Measurements from ENCODE around the gene RTN1. TPM values are rescaled to one million over a fixed set of nuclear protein-coding genes. Genes with fewer than 3 reads are reported as not detected.

RTN1 gene
- polyA plus RNA-seq, 1 donor from 2014 or later, result 1,138 TPM

DNA sequence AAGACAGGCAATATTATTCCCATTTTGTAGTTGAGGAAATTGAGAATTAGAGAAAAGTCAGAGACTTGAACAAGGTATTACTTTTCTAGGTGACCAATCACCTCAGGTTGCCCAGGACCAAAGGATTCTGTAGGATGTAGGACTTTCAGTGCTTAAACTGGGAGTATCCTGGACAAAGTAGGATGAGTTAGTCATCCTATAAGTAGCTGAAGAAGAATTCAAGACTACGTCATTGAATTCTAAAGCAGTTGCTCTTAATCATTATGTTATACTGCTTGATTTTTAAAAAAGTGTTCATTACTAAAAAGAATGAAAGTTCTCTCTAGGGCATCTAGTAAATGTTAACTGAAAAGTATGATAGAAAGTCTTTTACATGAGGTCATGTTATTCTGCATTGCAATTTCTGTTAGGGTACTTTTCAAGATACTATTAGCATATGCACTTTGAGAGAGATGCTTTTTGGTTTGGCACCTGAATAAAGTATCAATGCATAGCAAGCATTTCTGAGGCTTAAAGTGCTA is 101.7 kb downstream of the RTN1 start:
- H3F3A ChIP-seq (ENCODE audit: insufficient read depth, low read length, poor library complexity, severe bottlenecking), result no peaks in the 10 kb centered on the region
- no peaks in the 10 kb centered on the region for H3K9me3 ChIP-seq (ENCODE audit: low read length)
- no peaks in the 10 kb centered on the region for H3K9me2 ChIP-seq (ENCODE audit: insufficient read depth, low read length)
- no peak overlapping the region for H3K9ac ChIP-seq (ENCODE audit: low read length)
- H3K4me2 ChIP-seq (ENCODE audit: low read length), result no peak overlapping the region
- no peak overlapping the region for H2AFZ ChIP-seq (ENCODE audit: low read depth, low read length)
- H3K4me3 ChIP-seq (ENCODE audit: low read length), result no peak overlapping the region
- no peaks in the 10 kb centered on the region for H3K27me3 ChIP-seq (ENCODE audit: insufficient read depth, low read depth, low read length)
- no peaks in the 10 kb centered on the region for H4K20me1 ChIP-seq (ENCODE audit: insufficient read depth)
- H3K27ac ChIP-seq (ENCODE audit: low read length), result no peak overlapping the region
- H3K36me3 ChIP-seq (ENCODE audit: insufficient read depth, low read length), result no peaks in the 10 kb centered on the region
- H3K79me2 ChIP-seq (replicated peaks; ENCODE audit: insufficient read depth, low read length), result no peaks in the 10 kb centered on the region
- TF ChIP-seq EZH2 (IDR thresholded peaks at IDR 0.05; ENCODE audit: borderline replicate concordance, insufficient read depth, low read length, poor library complexity, severe bottlenecking) (no peak), TAF1 (IDR thresholded peaks at IDR 0.05; ENCODE audit: low read depth) (no peak), SMC3 (conservative IDR thresholded peaks at IDR 0.05; ENCODE audit: poor library complexity) (no peak), RAD21 (conservative IDR thresholded peaks at IDR 0.05) (no peak), POLR2AphosphoS5 (IDR thresholded peaks at IDR 0.05) (no peak), MXI1 (conservative IDR thresholded peaks at IDR 0.05; ENCODE audit: poor library complexity, severe bottlenecking) (no peak), EP300 (conservative IDR thresholded peaks at IDR 0.05; ENCODE audit: poor library complexity, severe bottlenecking) (no peak)
- TF ChIP-seq, protein P1, sequence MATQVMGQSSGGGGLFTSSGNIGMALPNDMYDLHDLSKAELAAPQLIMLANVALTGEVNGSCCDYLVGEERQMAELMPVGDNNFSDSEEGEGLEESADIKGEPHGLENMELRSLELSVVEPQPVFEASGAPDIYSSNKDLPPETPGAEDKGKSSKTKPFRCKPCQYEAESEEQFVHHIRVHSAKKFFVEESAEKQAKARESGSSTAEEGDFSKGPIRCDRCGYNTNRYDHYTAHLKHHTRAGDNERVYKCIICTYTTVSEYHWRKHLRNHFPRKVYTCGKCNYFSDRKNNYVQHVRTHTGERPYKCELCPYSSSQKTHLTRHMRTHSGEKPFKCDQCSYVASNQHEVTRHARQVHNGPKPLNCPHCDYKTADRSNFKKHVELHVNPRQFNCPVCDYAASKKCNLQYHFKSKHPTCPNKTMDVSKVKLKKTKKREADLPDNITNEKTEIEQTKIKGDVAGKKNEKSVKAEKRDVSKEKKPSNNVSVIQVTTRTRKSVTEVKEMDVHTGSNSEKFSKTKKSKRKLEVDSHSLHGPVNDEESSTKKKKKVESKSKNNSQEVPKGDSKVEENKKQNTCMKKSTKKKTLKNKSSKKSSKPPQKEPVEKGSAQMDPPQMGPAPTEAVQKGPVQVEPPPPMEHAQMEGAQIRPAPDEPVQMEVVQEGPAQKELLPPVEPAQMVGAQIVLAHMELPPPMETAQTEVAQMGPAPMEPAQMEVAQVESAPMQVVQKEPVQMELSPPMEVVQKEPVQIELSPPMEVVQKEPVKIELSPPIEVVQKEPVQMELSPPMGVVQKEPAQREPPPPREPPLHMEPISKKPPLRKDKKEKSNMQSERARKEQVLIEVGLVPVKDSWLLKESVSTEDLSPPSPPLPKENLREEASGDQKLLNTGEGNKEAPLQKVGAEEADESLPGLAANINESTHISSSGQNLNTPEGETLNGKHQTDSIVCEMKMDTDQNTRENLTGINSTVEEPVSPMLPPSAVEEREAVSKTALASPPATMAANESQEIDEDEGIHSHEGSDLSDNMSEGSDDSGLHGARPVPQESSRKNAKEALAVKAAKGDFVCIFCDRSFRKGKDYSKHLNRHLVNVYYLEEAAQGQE (IDR thresholded peaks at IDR 0.05; ENCODE audit: borderline replicate concordance), result no peak
- TF ChIP-seq, protein P2, sequence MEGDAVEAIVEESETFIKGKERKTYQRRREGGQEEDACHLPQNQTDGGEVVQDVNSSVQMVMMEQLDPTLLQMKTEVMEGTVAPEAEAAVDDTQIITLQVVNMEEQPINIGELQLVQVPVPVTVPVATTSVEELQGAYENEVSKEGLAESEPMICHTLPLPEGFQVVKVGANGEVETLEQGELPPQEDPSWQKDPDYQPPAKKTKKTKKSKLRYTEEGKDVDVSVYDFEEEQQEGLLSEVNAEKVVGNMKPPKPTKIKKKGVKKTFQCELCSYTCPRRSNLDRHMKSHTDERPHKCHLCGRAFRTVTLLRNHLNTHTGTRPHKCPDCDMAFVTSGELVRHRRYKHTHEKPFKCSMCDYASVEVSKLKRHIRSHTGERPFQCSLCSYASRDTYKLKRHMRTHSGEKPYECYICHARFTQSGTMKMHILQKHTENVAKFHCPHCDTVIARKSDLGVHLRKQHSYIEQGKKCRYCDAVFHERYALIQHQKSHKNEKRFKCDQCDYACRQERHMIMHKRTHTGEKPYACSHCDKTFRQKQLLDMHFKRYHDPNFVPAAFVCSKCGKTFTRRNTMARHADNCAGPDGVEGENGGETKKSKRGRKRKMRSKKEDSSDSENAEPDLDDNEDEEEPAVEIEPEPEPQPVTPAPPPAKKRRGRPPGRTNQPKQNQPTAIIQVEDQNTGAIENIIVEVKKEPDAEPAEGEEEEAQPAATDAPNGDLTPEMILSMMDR (IDR thresholded peaks at IDR 0.05; ENCODE audit: poor library complexity, severe bottlenecking), result no peak

DNA sequence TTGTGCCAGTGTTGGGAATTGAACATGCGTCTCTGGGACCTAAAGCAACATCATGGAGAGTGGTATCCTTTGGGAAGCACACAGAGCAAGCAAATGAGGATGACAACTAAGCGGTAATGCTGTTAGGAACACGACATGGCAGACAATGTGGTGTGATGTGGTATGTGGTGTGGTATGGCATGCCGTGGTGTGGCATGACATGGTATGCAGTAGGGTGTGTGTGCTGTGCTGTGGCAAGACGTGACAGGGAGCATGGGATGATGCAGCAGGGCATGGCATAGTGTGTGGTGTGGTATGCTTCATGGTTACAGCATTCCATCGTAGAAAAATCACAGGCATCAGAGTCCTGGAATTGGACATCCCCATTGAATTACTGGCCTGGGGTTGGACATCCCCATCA is 108.7 kb downstream of the RTN1 start:
- Histone ChIP-seq H4K20me1 (ENCODE audit: insufficient read depth) (no peaks in the 10 kb centered on the region), H3F3A (ENCODE audit: insufficient read depth, low read length, poor library complexity, severe bottlenecking) (no peaks in the 10 kb centered on the region), H3K4me3 (ENCODE audit: low read length) (no peak overlapping the region), H3K79me2 (replicated peaks; ENCODE audit: insufficient read depth, low read length) (no peaks in the 10 kb centered on the region), H3K9ac (ENCODE audit: low read length) (no peak overlapping the region), H3K9me2 (ENCODE audit: insufficient read depth, low read length) (no peaks in the 10 kb centered on the region), H3K4me2 (ENCODE audit: low read length) (no peak overlapping the region), H3K27me3 (ENCODE audit: insufficient read depth, low read depth, low read length) (no peaks in the 10 kb centered on the region), H3K9me3 (ENCODE audit: low read length) (no peaks in the 10 kb centered on the region), H3K27ac (ENCODE audit: low read length) (no peak overlapping the region), H2AFZ (ENCODE audit: low read depth, low read length) (no peak overlapping the region), H3K36me3 (ENCODE audit: insufficient read depth, low read length) (no peaks in the 10 kb centered on the region)
- TF ChIP-seq, protein P2 (IDR thresholded peaks at IDR 0.05; ENCODE audit: poor library complexity, severe bottlenecking), result no peak
- TF ChIP-seq SMC3 (conservative IDR thresholded peaks at IDR 0.05; ENCODE audit: poor library complexity) (no peak), EP300 (conservative IDR thresholded peaks at IDR 0.05; ENCODE audit: poor library complexity, severe bottlenecking) (no peak), POLR2AphosphoS5 (IDR thresholded peaks at IDR 0.05) (no peak), RAD21 (conservative IDR thresholded peaks at IDR 0.05) (no peak), EZH2 (IDR thresholded peaks at IDR 0.05; ENCODE audit: borderline replicate concordance, insufficient read depth, low read length, poor library complexity, severe bottlenecking) (no peak), TAF1 (IDR thresholded peaks at IDR 0.05; ENCODE audit: low read depth) (no peak), MXI1 (conservative IDR thresholded peaks at IDR 0.05; ENCODE audit: poor library complexity, severe bottlenecking) (no peak)
- TF ChIP-seq, protein P1 (IDR thresholded peaks at IDR 0.05; ENCODE audit: borderline replicate concordance), result no peak

Data from neural cell (in vitro differentiated cells).